Nephron progenitor cell (in vitro differentiated cells): Measurements from ENCODE around the gene MAP2K6.
A peak's percentile ranks its signal among the peaks of the same experiment; 100 is the strongest.

ENCODE experiments used
- DNase-seq: peaks from one replicate; pipeline ENCODE4 v3.0.0; 2021
- H3K27ac Mint-ChIP-seq: 2 replicates; pipeline ENCODE4 v1.8.0; 2021; ENCODE audit warnings: mild to moderate bottlenecking, moderate library complexity, mixed read lengths
- H3K27me3 Mint-ChIP-seq: 2 replicates; pipeline ENCODE4 v1.8.0; 2021; ENCODE audit warnings: mild to moderate bottlenecking, low read depth, mixed read lengths; ENCODE audit not compliant: poor library complexity
- H3K36me3 Mint-ChIP-seq: 2 replicates; pipeline ENCODE4 v1.8.0; 2021; ENCODE audit warnings: low read depth, mixed read lengths
- H3K4me1 Mint-ChIP-seq: 2 replicates; pipeline ENCODE4 v1.8.0; 2021; ENCODE audit warnings: mixed read lengths
- H3K4me3 Mint-ChIP-seq: 2 replicates; pipeline ENCODE4 v1.8.0; 2021; ENCODE audit warnings: mild to moderate bottlenecking, moderate library complexity, mixed read lengths
- H3K9me3 Mint-ChIP-seq: 2 replicates; pipeline ENCODE4 v1.8.0; 2021; ENCODE audit warnings: mild to moderate bottlenecking, moderate library complexity, mixed read lengths
- TF ChIP-seq, protein P1 (sequence below): fragments of 200-600 bp; sonication (generic); IDR thresholded peaks from 2 replicates; pipeline ENCODE4 v1.5.0; 2021; ENCODE audit warnings: antibody characterized with exemption

Gene MAP2K6

DNA sequence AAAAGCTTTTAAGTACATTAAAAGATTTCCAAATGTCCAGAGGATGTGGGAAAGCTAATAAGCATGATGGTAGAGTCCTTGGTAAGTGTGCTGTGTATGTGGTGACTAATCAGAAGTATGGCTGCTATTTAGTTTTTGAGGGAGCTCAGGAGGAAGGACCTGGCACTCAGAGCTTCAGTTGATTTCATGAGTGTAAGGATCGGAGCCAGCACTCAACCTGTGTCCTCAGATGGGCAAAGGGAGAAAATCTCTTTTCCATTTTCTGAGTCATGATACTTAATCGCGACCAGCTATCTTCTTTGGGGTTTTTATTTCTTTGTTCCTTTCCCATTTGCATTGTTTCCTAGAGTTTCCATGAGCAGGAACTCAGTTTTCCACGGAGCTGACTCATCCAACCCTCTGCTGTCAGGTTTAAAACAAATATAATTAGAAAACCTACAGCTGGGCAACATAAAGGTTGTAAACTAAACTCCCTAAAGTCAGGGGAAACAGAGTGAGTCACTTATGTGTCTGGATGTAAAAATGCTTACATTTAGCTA, 125.4 kb downstream of the MAP2K6 start:
- TF ChIP-seq, protein P1, sequence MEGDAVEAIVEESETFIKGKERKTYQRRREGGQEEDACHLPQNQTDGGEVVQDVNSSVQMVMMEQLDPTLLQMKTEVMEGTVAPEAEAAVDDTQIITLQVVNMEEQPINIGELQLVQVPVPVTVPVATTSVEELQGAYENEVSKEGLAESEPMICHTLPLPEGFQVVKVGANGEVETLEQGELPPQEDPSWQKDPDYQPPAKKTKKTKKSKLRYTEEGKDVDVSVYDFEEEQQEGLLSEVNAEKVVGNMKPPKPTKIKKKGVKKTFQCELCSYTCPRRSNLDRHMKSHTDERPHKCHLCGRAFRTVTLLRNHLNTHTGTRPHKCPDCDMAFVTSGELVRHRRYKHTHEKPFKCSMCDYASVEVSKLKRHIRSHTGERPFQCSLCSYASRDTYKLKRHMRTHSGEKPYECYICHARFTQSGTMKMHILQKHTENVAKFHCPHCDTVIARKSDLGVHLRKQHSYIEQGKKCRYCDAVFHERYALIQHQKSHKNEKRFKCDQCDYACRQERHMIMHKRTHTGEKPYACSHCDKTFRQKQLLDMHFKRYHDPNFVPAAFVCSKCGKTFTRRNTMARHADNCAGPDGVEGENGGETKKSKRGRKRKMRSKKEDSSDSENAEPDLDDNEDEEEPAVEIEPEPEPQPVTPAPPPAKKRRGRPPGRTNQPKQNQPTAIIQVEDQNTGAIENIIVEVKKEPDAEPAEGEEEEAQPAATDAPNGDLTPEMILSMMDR, result no peak
- Mint-ChIP-seq H3K4me1 (peaks cover 9% of the 10 kb centered on the region), H3K27me3 (no peaks in the 10 kb centered on the region), H3K4me3 (no peak overlapping the region), H3K36me3 (peaks cover 96% of the 10 kb centered on the region), H3K27ac (peak overlapping the region; percentile 72), H3K9me3 (no peaks in the 10 kb centered on the region)
- no peak for DNase-seq

DNA sequence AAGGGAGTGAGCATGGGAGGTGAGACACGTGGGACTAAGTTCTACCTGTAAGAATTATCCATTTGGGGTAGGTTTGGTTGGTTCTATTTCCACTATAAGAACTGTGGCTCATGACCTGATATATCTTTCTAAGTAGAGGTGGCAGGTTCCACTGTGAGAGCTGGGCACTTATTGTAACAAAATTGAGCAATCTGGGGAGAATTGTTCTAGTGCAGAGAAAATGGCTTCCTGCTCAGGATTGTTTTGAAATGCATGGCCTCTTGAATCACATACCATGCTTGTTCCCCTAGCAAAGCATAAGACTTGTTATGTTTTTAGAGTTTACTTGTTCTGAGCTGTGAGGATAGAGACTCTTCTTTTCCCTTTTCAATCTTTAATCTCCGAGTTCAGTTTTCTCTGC, 125.9 kb downstream of the MAP2K6 start:
- H3K36me3 Mint-ChIP-seq, result peaks cover 97% of the 10 kb centered on the region
- no peaks in the 10 kb centered on the region for H3K27me3 Mint-ChIP-seq
- H3K9me3 Mint-ChIP-seq, result no peaks in the 10 kb centered on the region
- H3K4me3 Mint-ChIP-seq, result no peak overlapping the region
- TF ChIP-seq, protein P1, result no peak
- H3K27ac Mint-ChIP-seq, result peak overlapping the region; percentile 72
- H3K4me1 Mint-ChIP-seq, result peaks cover 9% of the 10 kb centered on the region
- DNase-seq, result no peak

DNA sequence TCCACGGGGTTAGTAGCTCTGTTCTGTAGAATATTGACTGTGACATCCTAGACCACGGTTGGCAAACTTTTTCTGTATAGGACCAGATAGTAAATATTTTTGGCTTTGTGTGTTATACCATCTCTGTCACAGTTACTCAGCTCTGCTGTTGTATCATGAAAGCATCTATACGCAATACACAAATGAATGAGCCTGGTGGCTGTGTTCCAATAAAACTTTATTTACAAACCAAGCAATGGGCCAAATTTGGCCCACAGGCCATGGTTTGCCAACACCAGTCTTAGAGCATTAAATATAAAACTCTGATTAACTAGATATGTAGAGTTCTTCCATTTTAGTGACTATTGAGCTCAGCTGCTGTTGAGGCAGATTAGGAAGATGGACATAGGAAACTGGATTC, 132.7 kb downstream of the MAP2K6 start:
- Mint-ChIP-seq H3K4me1 (no peaks in the 10 kb centered on the region), H3K27me3 (no peaks in the 10 kb centered on the region), H3K4me3 (no peak overlapping the region), H3K27ac (no peak overlapping the region), H3K36me3 (peaks cover 49% of the 10 kb centered on the region), H3K9me3 (peaks cover under 1% of the 10 kb centered on the region)
- no peak for DNase-seq
- TF ChIP-seq, protein P1, result no peak

DNA sequence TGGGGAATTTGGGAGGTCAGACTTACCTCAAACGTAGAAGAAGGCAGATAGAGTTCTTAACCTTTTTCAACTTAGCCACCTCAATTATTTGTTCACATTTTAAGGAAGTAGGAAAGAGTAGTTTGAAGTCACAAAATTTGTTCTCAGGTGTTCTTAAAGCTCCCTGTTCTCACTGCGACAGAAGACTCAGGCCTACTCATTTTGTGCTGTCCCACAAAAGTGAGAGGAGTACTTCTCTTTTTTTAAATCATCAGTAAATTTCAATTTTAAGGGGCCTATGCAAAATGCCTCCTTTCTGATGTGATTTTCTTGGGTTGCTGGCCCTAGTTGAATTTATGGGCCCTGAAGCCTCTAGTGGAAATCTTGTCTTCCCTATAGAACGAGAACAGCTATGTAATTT, 133.4 kb downstream of the MAP2K6 start:
- no peak for DNase-seq
- Mint-ChIP-seq H3K4me1 (no peaks in the 10 kb centered on the region), H3K4me3 (no peak overlapping the region), H3K9me3 (peaks cover 7% of the 10 kb centered on the region), H3K27ac (no peak overlapping the region), H3K36me3 (peaks cover 49% of the 10 kb centered on the region), H3K27me3 (no peaks in the 10 kb centered on the region)
- TF ChIP-seq, protein P1, result no peak

DNA sequence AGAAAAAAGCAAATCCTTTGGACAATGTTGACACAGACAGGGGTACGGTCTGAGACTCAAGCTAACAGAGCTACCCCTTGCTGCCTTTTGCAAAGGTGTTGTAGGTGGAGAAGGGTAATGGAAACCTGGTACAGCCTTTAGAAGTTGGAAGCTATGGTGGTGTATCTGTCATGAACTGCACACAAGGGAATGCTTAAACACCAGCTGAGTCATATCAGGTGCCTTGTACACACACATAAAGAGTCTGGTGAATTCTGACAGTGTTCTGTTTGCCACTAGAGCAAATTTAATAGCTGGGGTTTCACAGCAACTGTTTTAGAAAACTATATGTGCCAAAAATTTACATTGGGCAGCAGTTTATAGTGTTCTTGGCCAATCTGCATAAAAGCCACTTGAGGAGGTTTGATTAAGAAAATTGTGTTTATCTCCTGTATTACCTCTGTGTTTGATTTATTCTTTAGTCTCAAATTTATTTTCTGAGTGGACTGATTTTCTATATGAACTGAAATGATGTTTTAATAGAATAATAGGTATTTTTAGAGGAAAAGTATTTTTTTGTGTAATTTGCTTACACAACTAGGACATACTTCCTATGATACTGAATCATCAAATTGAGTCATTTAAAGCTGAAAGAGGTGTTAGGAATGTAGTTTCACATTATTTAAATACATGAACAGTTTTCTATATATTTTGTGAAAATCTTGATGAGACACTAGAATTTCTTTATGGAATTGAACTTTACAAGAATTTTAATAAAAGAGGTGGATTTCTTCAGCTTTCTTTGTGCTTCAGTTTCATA, 136.9 kb downstream of the MAP2K6 start:
- Mint-ChIP-seq H3K9me3 (peaks cover 20% of the 10 kb centered on the region), H3K27me3 (no peaks in the 10 kb centered on the region), H3K4me1 (no peaks in the 10 kb centered on the region), H3K4me3 (no peak overlapping the region), H3K27ac (no peak overlapping the region), H3K36me3 (peaks cover 33% of the 10 kb centered on the region)
- no peak for DNase-seq
- TF ChIP-seq, protein P1, result no peak
